Measurements from ENCODE around the gene PHYHIPL.

Gene PHYHIPL

DNA sequence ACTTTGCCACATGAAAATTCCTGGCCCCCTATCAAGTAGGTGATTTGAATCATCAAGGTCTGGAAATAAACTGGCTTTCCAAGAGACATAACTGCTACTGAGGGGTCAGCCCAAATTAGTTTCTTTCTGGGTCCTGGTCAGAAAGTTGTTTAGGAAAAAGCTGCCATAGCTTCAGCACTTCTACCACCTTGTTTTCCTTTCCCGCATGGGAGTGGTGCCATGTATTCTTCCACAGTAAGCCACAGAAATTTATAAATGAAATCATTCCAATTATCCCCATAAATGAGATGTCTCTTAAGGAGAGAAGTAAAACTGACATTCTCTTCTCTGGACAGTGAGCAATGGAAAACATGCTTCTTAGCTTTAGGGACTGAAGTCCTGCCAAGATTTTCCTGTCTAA, 80.8 kb downstream of the PHYHIPL start:
- no peaks in the 10 kb centered on the region; the same call in 1 of the 2 replicates for H3K36me3 ChIP-seq
- H3K4me3 ChIP-seq (ENCODE audit: low read depth, low read length): no peak overlapping the region
- TF ChIP-seq, protein P1, sequence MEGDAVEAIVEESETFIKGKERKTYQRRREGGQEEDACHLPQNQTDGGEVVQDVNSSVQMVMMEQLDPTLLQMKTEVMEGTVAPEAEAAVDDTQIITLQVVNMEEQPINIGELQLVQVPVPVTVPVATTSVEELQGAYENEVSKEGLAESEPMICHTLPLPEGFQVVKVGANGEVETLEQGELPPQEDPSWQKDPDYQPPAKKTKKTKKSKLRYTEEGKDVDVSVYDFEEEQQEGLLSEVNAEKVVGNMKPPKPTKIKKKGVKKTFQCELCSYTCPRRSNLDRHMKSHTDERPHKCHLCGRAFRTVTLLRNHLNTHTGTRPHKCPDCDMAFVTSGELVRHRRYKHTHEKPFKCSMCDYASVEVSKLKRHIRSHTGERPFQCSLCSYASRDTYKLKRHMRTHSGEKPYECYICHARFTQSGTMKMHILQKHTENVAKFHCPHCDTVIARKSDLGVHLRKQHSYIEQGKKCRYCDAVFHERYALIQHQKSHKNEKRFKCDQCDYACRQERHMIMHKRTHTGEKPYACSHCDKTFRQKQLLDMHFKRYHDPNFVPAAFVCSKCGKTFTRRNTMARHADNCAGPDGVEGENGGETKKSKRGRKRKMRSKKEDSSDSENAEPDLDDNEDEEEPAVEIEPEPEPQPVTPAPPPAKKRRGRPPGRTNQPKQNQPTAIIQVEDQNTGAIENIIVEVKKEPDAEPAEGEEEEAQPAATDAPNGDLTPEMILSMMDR (IDR thresholded peaks at IDR 0.05; ENCODE audit: low read depth, low read length): no peak
- H3K27ac ChIP-seq: no peak overlapping the region
- no peaks in the 10 kb centered on the region for H3K9me3 ChIP-seq (ENCODE audit: severe bottlenecking)
- no peaks in the 10 kb centered on the region for H3K27me3 ChIP-seq (ENCODE audit: insufficient read depth, low read depth, severe bottlenecking)
- DNase-seq: no peak

DNA sequence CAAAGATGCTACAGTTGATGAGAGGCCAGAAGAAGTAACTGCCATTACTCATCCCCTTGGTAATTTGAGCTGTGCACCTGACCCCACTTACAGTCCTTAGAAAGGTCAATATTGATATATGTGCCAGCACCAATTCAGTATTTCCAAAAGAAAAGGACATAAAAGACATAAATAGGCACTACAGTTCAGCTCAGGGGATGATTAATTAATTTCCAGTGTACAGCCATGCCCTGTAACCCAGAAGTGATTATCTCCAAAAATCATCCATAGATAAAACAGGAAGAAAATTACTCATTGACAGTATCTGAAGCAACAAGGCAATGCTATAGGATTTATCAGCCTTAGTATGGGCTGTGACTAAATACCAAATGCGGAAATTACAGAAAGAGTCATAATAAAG, 82.4 kb downstream of the PHYHIPL start:
- TF ChIP-seq, protein P1 (IDR thresholded peaks at IDR 0.05; ENCODE audit: low read depth, low read length): no peak
- Histone ChIP-seq H3K27ac (no peak overlapping the region), H3K9me3 (ENCODE audit: severe bottlenecking) (no peaks in the 10 kb centered on the region), H3K4me3 (ENCODE audit: low read depth, low read length) (no peak overlapping the region), H3K27me3 (ENCODE audit: insufficient read depth, low read depth, severe bottlenecking) (no peaks in the 10 kb centered on the region), H3K36me3 (no peaks in the 10 kb centered on the region; the same call in 1 of the 2 replicates)
- DNase-seq: no peak

DNA sequence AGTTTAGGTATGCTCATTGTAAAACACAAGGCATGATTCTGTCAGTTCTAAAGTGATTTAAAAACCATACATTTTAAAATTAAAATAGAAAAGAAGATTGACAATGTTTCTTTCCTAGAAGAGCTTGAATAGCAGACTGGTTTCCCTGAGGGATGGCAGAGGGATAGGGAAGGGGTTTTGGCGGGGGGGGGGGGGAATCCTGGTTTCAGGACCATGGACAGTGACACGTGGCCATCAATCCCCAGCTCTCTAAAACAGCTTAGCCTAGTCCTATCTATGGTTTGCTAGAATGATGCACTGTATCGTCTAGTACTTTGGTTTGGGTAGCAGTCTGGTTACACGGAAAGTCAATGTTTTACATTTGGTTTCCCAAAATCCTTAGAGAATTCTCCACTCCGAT, 88.7 kb downstream of the PHYHIPL start:
- TF ChIP-seq, protein P1 (IDR thresholded peaks at IDR 0.05; ENCODE audit: low read depth, low read length): no peak
- Histone ChIP-seq H3K27ac (no peak overlapping the region), H3K4me3 (ENCODE audit: low read depth, low read length) (no peak overlapping the region), H3K36me3 (no peaks in the 10 kb centered on the region), H3K27me3 (ENCODE audit: insufficient read depth, low read depth, severe bottlenecking) (no peaks in the 10 kb centered on the region), H3K9me3 (ENCODE audit: severe bottlenecking) (no peaks in the 10 kb centered on the region)
- DNase-seq: no peak

DNA sequence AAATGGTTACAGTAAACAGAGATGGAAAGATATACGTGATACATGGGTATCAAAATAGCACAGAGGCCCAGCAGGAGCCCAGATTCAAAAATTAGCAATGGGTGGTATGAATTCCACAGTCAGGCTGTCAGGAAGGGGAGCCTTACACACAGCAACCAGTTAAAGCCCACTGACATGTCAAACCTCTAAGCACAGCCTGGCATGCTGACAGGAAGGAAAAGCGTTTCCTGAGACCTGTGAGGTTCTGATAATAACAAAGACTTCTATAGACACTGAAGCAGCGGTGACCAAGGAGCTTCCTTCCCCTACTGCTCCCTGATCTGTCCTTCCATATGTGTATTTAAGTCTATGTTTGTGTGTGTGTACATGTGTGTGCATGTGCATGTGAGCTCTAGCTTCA, 89.9 kb downstream of the PHYHIPL start:
- Histone ChIP-seq H3K4me3 (ENCODE audit: low read depth, low read length) (no peak overlapping the region), H3K9me3 (ENCODE audit: severe bottlenecking) (no peaks in the 10 kb centered on the region), H3K27me3 (ENCODE audit: insufficient read depth, low read depth, severe bottlenecking) (no peaks in the 10 kb centered on the region), H3K27ac (no peak overlapping the region), H3K36me3 (no peaks in the 10 kb centered on the region)
- no peak for DNase-seq
- TF ChIP-seq, protein P1 (IDR thresholded peaks at IDR 0.05; ENCODE audit: low read depth, low read length): no peak

DNA sequence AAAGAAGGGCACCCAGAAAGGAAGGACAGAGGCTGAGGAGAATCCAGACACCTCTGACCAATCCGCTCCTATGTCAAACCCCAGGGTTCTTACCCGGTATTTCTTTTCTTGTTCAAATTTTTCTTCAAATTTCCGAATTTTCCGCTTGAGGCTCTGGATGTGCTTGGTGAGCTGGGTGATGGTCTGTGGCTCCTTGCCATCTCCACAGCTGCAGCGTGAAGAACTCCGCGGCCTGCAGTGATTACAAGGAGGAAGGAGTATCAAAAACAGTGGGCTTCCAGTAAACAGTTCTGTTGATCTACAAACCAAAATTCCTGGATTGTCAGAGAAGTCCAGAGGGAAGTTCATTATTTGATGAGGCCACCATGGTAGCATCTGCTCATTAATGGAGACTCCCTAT, 92.0 kb downstream of the PHYHIPL start:
- no peaks in the 10 kb centered on the region for H3K9me3 ChIP-seq (ENCODE audit: severe bottlenecking)

DNA sequence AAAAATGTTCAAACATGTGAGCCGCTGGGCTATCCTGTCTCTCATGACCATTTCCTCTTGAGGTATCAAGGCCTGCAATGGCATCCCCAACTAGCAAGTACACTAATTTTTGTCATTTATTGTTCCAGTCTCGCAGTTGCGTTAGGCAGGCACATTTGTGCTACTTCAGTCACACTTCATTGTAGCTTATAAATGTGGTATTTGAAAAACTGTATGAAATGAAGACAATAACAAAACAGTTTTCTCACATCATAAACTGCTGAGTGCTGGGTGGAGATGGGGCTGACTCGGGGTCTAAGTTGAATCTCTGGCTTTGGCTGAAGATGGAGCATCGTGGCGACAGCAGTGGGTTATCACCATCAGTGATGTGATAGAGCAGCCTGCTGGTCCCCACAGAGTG, 93.2 kb downstream of the PHYHIPL start:
- Histone ChIP-seq H3K36me3 (no peaks in the 10 kb centered on the region), H3K4me3 (ENCODE audit: low read depth, low read length) (no peak overlapping the region), H3K27ac (no peak overlapping the region), H3K27me3 (ENCODE audit: insufficient read depth, low read depth, severe bottlenecking) (no peaks in the 10 kb centered on the region), H3K9me3 (ENCODE audit: severe bottlenecking) (no peaks in the 10 kb centered on the region)
- TF ChIP-seq, protein P1 (IDR thresholded peaks at IDR 0.05; ENCODE audit: low read depth, low read length): no peak
- DNase-seq: no peak

More for the DNA sequence above, 92.0 kb downstream of the PHYHIPL start:
- Histone ChIP-seq H3K36me3 (no peaks in the 10 kb centered on the region), H3K27ac (no peak overlapping the region), H3K4me3 (ENCODE audit: low read depth, low read length) (no peak overlapping the region), H3K27me3 (ENCODE audit: insufficient read depth, low read depth, severe bottlenecking) (no peaks in the 10 kb centered on the region)
- TF ChIP-seq, protein P1 (IDR thresholded peaks at IDR 0.05; ENCODE audit: low read depth, low read length): no peak
- DNase-seq: no peak

Measured in WERI-Rb-1 (cell line).